Transverse colon (tissue), 4 donors: ENCODE data around the gene MPPED1. TPM values are rescaled to one million over a fixed set of nuclear protein-coding genes. Genes with fewer than 3 reads are reported as not detected.

ENCODE experiments used
- DNase-seq: peaks from one replicate; pipeline ENCODE4 v3.0.0-alpha.2; 2019
- H3K27ac ChIP-seq, 4 donors: fragments of 200-600 bp; sonication (generic); 2 replicates each; pipeline ENCODE4 v1.5.1; 2016 to 2018; ENCODE audit warnings: inconsistent platforms in 4 of 4
- H3K27me3 ChIP-seq: fragments of 200-600 bp; sonication (generic); 2 replicates; pipeline ENCODE4 v1.5.1; 2017; ENCODE audit warnings: inconsistent platforms
- H3K36me3 ChIP-seq, 4 donors: fragments of 200-600 bp; sonication (generic); 2 replicates each; pipeline ENCODE4 v1.5.1; 2017 to 2019; ENCODE audit warnings: inconsistent platforms in 4 of 4
- H3K4me1 ChIP-seq, 4 donors: fragments of 200-600 bp; sonication (generic); 2 replicates each; pipeline ENCODE4 v1.5.1; 2017 to 2020; ENCODE audit warnings: inconsistent platforms in 4 of 4
- H3K4me3 ChIP-seq, 4 donors: fragments of 200-600 bp; sonication (generic); 1 replicate in 1 of 4; 2 replicates in 3 of 4; pipeline versions ENCODE4 v1.5.1 to v1.6.1; 2017 to 2019; ENCODE audit warnings: inconsistent platforms in 4 of 4
- H3K9me3 ChIP-seq, 2 donors: fragments of 200-600 bp; sonication (generic); 2 replicates each; pipeline ENCODE4 v1.5.1; 2017 to 2019; ENCODE audit warnings: inconsistent platforms in 2 of 2
- EP300 ChIP-seq: sonication (generic); formaldehyde crosslinking; IDR thresholded peaks from one replicate; pipeline ENCODE4 v1.6.1; 2017; ENCODE audit warnings: antibody characterized with exemption, low read depth
- POLR2A ChIP-seq: fragments of 450-650 bp; IDR thresholded peaks from one replicate; pipeline ENCODE4 v1.6.1; 2016; ENCODE audit warnings: antibody characterized with exemption, mild to moderate bottlenecking, moderate library complexity
- POLR2AphosphoS5 ChIP-seq, 3 donors: sonication (generic); formaldehyde crosslinking; IDR thresholded peaks; one replicate each; pipeline ENCODE4 v1.6.1; 2016; ENCODE audit warnings: antibody characterized with exemption in 3 of 3
- WGBS, 2 donors: methylation state at CpG; one replicate each; pipeline ENCODE4 v1.1.5; 2018; ENCODE audit warnings: low coverage in 1 of 2; 5-methylcytosine and 5-hydroxymethylcytosine counted together
- in situ Hi-C, 4 donors: fragments of 200-750 bp; cut with MboI; loops; one replicate each; pipeline versions ENCODE4 v1.15.0 to v1.15.1; 2017; ENCODE audit warnings: low sequenced_read_pairs in 3 of 4, low pct_ligation_motif_present in 1 of 4, low pct_unique_long_range_greater_than_20kb in 1 of 4
- intact Hi-C: fragments of 100-400 bp; cut with DNase I; formaldehyde crosslinking; loops from one replicate; pipeline ENCODE4 v1.15.1; 2023; ENCODE audit warnings: low total_unique reads
- total RNA-seq, 4 donors: library from RNA; depleted of rRNA; stranded (reverse); fragments of >200 nt; gene quantifications; one replicate each; pipeline ENCODE4 v1.1.0, GENCODE V29; 2016
- TF ChIP-seq, protein P1 (sequence below), 5 experiments: fragments of 200-600 bp in 3 of 5; fragments of 450-650 bp in 2 of 5; sonication (generic) in 3 of 5; IDR thresholded peaks; 1 replicate in 2 of 5; 2 replicates in 3 of 5; pipeline ENCODE4 v1.5.1; 2016 to 2017; ENCODE audit warnings: antibody characterized with exemption in 5 of 5, inconsistent platforms in 3 of 5, mild to moderate bottlenecking in 2 of 5, moderate library complexity in 1 of 5

MPPED1 gene
- total RNA-seq, 4 donors from 2014 or later = not detected

DNA sequence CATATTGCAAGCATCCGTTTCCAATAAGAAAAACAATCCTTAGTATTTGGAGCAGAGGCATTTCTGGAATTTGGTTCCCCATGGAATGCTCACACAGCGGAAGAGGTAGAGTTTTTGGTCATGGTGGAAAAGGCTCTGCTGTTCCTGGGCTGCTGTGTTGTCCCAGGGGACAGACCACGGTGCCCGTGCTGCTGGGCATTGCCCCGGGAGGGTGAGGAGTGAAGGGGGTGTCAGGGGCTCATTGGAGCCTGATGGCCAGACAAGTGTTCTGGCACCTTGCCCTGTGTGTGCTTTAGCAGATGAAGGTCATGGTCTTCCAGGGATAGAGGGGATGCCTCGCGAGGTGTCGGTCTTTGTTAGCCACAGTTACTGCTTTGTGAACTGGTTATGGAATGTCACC, 61.2 kb downstream of the MPPED1 start:
- WGBS, 2 donors = 85% methylated on average over 8 of the region's 8 CpGs; no CpG with 5 or more reads in 1 of the 2 donors
- Histone ChIP-seq H3K27me3 (peaks cover 14% of the 10 kb centered on the region), H3K4me1 (no peaks in the 10 kb centered on the region), H3K9me3 (no peaks in the 10 kb centered on the region), H3K27ac (no peak overlapping the region), H3K4me3 (no peak overlapping the region), H3K36me3 (no peaks in the 10 kb centered on the region)
- intact Hi-C loops (no loop called here), in situ Hi-C loops (no loop called here)
- no peak for TF ChIP-seq POLR2A
- no peak for TF ChIP-seq POLR2AphosphoS5 (IDR thresholded peaks at IDR 0.05)
- TF ChIP-seq, protein P1, sequence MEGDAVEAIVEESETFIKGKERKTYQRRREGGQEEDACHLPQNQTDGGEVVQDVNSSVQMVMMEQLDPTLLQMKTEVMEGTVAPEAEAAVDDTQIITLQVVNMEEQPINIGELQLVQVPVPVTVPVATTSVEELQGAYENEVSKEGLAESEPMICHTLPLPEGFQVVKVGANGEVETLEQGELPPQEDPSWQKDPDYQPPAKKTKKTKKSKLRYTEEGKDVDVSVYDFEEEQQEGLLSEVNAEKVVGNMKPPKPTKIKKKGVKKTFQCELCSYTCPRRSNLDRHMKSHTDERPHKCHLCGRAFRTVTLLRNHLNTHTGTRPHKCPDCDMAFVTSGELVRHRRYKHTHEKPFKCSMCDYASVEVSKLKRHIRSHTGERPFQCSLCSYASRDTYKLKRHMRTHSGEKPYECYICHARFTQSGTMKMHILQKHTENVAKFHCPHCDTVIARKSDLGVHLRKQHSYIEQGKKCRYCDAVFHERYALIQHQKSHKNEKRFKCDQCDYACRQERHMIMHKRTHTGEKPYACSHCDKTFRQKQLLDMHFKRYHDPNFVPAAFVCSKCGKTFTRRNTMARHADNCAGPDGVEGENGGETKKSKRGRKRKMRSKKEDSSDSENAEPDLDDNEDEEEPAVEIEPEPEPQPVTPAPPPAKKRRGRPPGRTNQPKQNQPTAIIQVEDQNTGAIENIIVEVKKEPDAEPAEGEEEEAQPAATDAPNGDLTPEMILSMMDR (IDR thresholded peaks at IDR 0.05) = no peak
- no peak for TF ChIP-seq EP300
- DNase-seq = no peak

DNA sequence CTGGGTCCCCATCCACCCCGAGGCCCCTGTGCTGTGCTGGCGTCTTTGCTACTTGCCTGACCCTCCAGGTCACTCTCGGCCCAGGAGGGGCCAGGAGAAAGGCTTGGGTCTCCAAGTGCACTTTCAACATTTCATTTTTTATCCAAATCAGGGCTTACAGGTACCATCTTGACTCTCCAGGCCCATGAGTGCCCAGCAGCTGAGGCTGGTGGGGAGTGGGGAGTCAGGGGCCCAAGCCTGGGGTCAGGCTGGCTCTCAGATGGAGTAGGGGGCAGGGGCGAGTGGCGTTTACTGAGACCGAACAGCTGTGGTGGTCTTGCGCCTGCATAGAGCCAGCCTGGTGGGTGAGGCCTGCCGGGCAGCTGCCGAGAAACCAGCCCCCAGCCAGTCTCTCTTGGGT, 61.6 kb downstream of the MPPED1 start:
- no peak for DNase-seq
- no peak overlapping the region for H3K4me3 ChIP-seq
- peaks cover 10% of the 10 kb centered on the region for H3K27me3 ChIP-seq
- WGBS, 2 donors = 80% methylated on average over 9 of the region's 9 CpGs; no CpG with 5 or more reads in 1 of the 2 donors
- no peak for TF ChIP-seq POLR2A
- TF ChIP-seq, protein P1 (IDR thresholded peaks at IDR 0.05) = no peak
- no peak for TF ChIP-seq EP300
- TF ChIP-seq POLR2AphosphoS5 (IDR thresholded peaks at IDR 0.05) = no peak
- H3K9me3 ChIP-seq = no peaks in the 10 kb centered on the region
- intact Hi-C loops = no loop called here
- H3K4me1 ChIP-seq = no peaks in the 10 kb centered on the region
- in situ Hi-C loops = no loop called here
- no peak overlapping the region for H3K27ac ChIP-seq
- H3K36me3 ChIP-seq = no peaks in the 10 kb centered on the region

DNA sequence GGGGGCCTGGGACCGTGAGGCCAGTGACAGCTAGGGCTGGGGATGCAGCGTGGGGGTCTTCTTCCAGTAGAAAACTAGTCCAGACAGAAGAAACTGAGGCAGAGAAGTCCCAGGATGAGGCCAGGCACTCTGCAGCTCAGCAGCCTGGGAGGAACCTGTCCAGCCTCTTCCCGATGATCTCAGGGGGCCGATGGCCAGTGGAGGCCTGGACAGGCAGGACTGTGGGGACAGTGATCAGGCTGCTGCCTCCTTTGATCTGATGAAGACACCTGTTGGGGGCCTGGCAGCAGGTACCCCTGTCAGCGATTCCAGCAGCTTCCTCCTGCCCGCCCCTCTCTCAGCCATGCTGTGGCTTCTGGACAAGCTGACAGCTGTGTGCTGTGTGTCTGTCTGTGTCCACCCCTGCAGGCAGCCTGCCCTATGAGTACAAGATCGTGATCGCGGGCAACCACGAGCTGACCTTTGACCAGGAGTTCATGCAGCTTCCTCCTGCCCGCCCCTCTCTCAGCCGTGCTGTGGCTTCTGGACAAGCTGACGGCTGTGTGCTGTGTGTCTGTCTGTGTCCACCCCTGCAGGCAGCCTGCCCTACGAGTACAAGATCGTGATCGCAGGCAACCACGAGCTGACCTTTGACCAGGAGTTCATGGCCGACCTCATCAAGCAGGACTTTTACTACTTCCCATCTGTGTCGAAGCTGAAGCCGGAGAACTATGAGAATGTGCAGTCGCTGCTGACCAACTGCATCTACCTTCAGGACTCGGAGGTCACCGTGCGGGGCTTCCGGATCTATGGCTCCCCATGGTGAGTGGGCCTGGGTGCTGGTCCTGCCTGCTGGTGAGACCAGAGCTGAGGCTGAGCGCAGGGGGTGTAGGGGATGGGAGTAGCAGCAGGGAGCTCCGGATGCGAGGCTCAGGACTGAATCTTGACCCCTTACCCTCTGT, 62.6 kb downstream of the MPPED1 start:
- Histone ChIP-seq H3K4me3 (no peak overlapping the region), H3K27ac (no peak overlapping the region), H3K27me3 (peaks cover 3% of the 10 kb centered on the region), H3K4me1 (no peaks in the 10 kb centered on the region), H3K9me3 (no peaks in the 10 kb centered on the region), H3K36me3 (no peaks in the 10 kb centered on the region)
- no peak for DNase-seq
- TF ChIP-seq POLR2A (no peak), POLR2AphosphoS5 (IDR thresholded peaks at IDR 0.05) (no peak), EP300 (no peak)
- TF ChIP-seq, protein P1 (IDR thresholded peaks at IDR 0.05) = no peak
- intact Hi-C loops (no loop called here), in situ Hi-C loops (no loop called here)
- WGBS, 2 donors = 0 to 41% methylated on average over 6 to 28 of the region's 28 CpGs

DNA sequence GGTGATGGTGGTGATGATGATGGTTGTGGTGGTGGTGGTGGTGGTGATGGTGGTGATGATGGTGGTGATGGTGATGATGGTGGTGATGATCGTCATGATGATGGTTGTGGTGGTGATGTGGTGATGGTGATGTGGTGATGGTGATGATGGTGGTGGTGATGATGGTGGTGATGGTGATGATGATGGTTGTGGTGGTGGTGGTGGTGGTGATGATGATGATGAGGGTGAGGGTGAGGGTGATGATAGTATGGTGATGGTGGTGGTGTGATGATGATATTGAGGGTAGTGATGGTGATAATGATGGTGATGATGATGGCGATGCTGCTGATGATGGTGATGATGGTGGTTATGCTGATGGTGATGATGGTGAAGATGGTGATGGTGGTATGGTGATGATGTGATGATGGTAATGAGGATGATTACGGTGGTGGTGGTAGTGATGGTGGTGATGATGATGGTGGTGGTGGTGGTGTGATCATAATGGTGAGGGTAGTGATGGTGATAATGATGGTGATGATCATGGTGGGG, 63.8 kb downstream of the MPPED1 start:
- H3K4me1 ChIP-seq = no peaks in the 10 kb centered on the region
- WGBS, 2 donors = 89 to 96% methylated on average over 3 of the region's 3 CpGs
- H3K4me3 ChIP-seq = no peak overlapping the region
- no peaks in the 10 kb centered on the region for H3K36me3 ChIP-seq
- H3K9me3 ChIP-seq = no peaks in the 10 kb centered on the region
- intact Hi-C loops (no loop called here), in situ Hi-C loops (no loop called here)
- no peak for DNase-seq
- H3K27me3 ChIP-seq = peaks cover 3% of the 10 kb centered on the region
- no peak overlapping the region for H3K27ac ChIP-seq
- TF ChIP-seq, protein P1 (IDR thresholded peaks at IDR 0.05) = no peak
- TF ChIP-seq POLR2A (no peak), POLR2AphosphoS5 (IDR thresholded peaks at IDR 0.05) (no peak), EP300 (no peak)
